Uterus (tissue), 4 donors: ENCODE results near the gene BLACAT1. TPM values are rescaled to one million over a fixed set of nuclear protein-coding genes. Genes with fewer than 3 reads are reported as not detected.
"Not testable (repeated sequence)": the region's sequence is repeated elsewhere in the genome, so short reads cannot be mapped to it uniquely, and the experiment has no call there.

Experiments used
- DNase-seq, 2 donors: peaks; one replicate each; pipeline ENCODE4 v3.0.0-alpha.2; 2019 to 2020
- H3K27ac ChIP-seq, 2 donors: fragments of 200-600 bp; sonication (generic); 1 replicate in 1 of 2; 2 replicates in 1 of 2; pipeline ENCODE4 v1.5.1; 2016 to 2018
- H3K27me3 ChIP-seq, 2 donors: fragments of 200-600 bp; sonication (generic); one replicate each; pipeline ENCODE4 v1.5.1; 2018 to 2019; ENCODE audit warnings: control low read depth in 1 of 2
- H3K36me3 ChIP-seq, 2 donors: fragments of 200-600 bp; sonication (generic); one replicate each; pipeline ENCODE4 v1.5.1; 2019; ENCODE audit warnings: control low read depth in 1 of 2
- H3K4me1 ChIP-seq, 2 donors: fragments of 200-600 bp; sonication (generic); one replicate each; pipeline ENCODE4 v1.5.1; 2018 to 2019; ENCODE audit warnings: control low read depth in 1 of 2
- H3K4me3 ChIP-seq, 2 donors: fragments of 200-600 bp; sonication (generic); 1 replicate in 1 of 2; 2 replicates in 1 of 2; pipeline ENCODE4 v1.5.1; 2018 to 2019; ENCODE audit warnings: mild to moderate bottlenecking in 1 of 2
- H3K9me3 ChIP-seq, 2 donors: fragments of 200-600 bp; sonication (generic); one replicate each; pipeline ENCODE4 v1.5.1; 2019; ENCODE audit warnings: control low read depth in 1 of 2
- CTCF ChIP-seq, 4 experiments: fragments of 200-600 bp in 2 of 4; fragments of 450-650 bp in 2 of 4; sonication (generic) in 2 of 4; IDR thresholded peaks; one replicate each; pipeline ENCODE4 v1.5.1; 2016 to 2019; ENCODE audit warnings: antibody characterized with exemption in 4 of 4, mild to moderate bottlenecking in 2 of 4, moderate library complexity in 1 of 4
- POLR2A ChIP-seq, 2 donors: fragments of 450-650 bp; IDR thresholded peaks; one replicate each; pipeline ENCODE4 v1.6.1; 2016; ENCODE audit warnings: antibody characterized with exemption in 2 of 2, mild to moderate bottlenecking in 1 of 2, moderate library complexity in 1 of 2
- intact Hi-C: fragments of 100-400 bp; cut with DNase I; formaldehyde crosslinking; loops from one replicate; pipeline ENCODE4 v1.15.1; 2023; ENCODE audit warnings: low total_unique reads
- total RNA-seq, 4 donors: library from RNA; depleted of rRNA in 3 of 4; stranded (reverse); fragments of >200 nt in 3 of 4; gene quantifications; one replicate each; pipeline versions ENCODE4 v1.1.0 to v1.2.4, GENCODE V29; 2014 to 2023
- donor health status: DM: yes; HTN: yes; CAD: no.

Gene BLACAT1
- total RNA-seq, 4 donors from 2014 or later = 0.52 to 1.0 TPM; not detected in 2

- Histone ChIP-seq H3K9me3 (no peaks in the 10 kb centered on the region), H3K27ac (no peak overlapping the region), H3K4me1 (peaks cover 4 to 8% of the 10 kb centered on the region in 2 donors), H3K27me3 (no peaks in the 10 kb centered on the region), H3K36me3 (no peaks in the 10 kb centered on the region), H3K4me3 (no peak overlapping the region)
- intact Hi-C loops = no loop called here
- TF ChIP-seq POLR2A (IDR thresholded peaks at IDR 0.05) = no peak
- no peak for TF ChIP-seq CTCF (IDR thresholded peaks at IDR 0.05)
- DNase-seq = no peak
Measured at GRCh38 chr1:205436776-205437410, 19.0 kb downstream of the BLACAT1 start.

GRCh38 chr1:205435578-205436573, 20.0 kb downstream of the BLACAT1 start:
- no peak for TF ChIP-seq POLR2A (IDR thresholded peaks at IDR 0.05)
- no peak for TF ChIP-seq CTCF (IDR thresholded peaks at IDR 0.05)
- intact Hi-C loops = no loop called here
- DNase-seq = no peak

GRCh38 chr1:205434738-205435137, 21.1 kb downstream of the BLACAT1 start:
- DNase-seq = no peak
- Histone ChIP-seq H3K9me3 (no peaks in the 10 kb centered on the region), H3K4me1 (peaks cover 4 to 8% of the 10 kb centered on the region in 2 donors), H3K4me3 (no peak overlapping the region), H3K36me3 (no peaks in the 10 kb centered on the region), H3K27me3 (no peaks in the 10 kb centered on the region), H3K27ac (no peak overlapping the region)
- intact Hi-C loops = no loop called here
- TF ChIP-seq CTCF (IDR thresholded peaks at IDR 0.05) (no peak), POLR2A (IDR thresholded peaks at IDR 0.05) (no peak)

More at GRCh38 chr1:205435578-205436573, 20.0 kb downstream of the BLACAT1 start:
- Histone ChIP-seq H3K4me1 (peaks cover 4 to 8% of the 10 kb centered on the region in 2 donors), H3K36me3 (no peaks in the 10 kb centered on the region), H3K9me3 (no peaks in the 10 kb centered on the region), H3K4me3 (no peak overlapping the region), H3K27me3 (no peaks in the 10 kb centered on the region), H3K27ac (no peak overlapping the region)

- intact Hi-C loops, H3K4me1 ChIP-seq, H3K4me3 ChIP-seq, H3K27me3 ChIP-seq, H3K9me3 ChIP-seq, H3K27ac ChIP-seq, DNase-seq, H3K36me3 ChIP-seq: not testable (repeated sequence)
Measured at GRCh38 chr1:205432692-205433091, 23.2 kb downstream of the BLACAT1 start.

- intact Hi-C loops = no loop called here
- TF ChIP-seq POLR2A (IDR thresholded peaks at IDR 0.05) (no peak), CTCF (IDR thresholded peaks at IDR 0.05) (no peak)
- H3K27ac ChIP-seq = no peak overlapping the region
- H3K27me3 ChIP-seq = no peaks in the 10 kb centered on the region
- H3K36me3 ChIP-seq = no peaks in the 10 kb centered on the region
- no peak overlapping the region for H3K4me3 ChIP-seq
- no peaks in the 10 kb centered on the region for H3K9me3 ChIP-seq
- DNase-seq = no peak
- H3K4me1 ChIP-seq = no peaks in the 10 kb centered on the region
Measured at GRCh38 chr1:205432116-205432515, 23.7 kb downstream of the BLACAT1 start.
